Stimulated activated CD8-positive, alpha-beta memory T cell treated with anti-CD3 and anti-CD28 coated beads, Interleukin-7, amount 100 ng/mL, for 1 hour (primary cell): Measurements from ENCODE around the gene STK26.
"Not testable (repeated sequence)": the region's sequence is repeated elsewhere in the genome, so short reads cannot be mapped to it uniquely, and the experiment has no call there.

Experiments
- DNase-seq, 2 donors: peaks; one replicate each; pipeline ENCODE4 v3.0.0-alpha.2; 2020; ENCODE audit warnings: low read depth in 2 of 2

The STK26 gene

DNA sequence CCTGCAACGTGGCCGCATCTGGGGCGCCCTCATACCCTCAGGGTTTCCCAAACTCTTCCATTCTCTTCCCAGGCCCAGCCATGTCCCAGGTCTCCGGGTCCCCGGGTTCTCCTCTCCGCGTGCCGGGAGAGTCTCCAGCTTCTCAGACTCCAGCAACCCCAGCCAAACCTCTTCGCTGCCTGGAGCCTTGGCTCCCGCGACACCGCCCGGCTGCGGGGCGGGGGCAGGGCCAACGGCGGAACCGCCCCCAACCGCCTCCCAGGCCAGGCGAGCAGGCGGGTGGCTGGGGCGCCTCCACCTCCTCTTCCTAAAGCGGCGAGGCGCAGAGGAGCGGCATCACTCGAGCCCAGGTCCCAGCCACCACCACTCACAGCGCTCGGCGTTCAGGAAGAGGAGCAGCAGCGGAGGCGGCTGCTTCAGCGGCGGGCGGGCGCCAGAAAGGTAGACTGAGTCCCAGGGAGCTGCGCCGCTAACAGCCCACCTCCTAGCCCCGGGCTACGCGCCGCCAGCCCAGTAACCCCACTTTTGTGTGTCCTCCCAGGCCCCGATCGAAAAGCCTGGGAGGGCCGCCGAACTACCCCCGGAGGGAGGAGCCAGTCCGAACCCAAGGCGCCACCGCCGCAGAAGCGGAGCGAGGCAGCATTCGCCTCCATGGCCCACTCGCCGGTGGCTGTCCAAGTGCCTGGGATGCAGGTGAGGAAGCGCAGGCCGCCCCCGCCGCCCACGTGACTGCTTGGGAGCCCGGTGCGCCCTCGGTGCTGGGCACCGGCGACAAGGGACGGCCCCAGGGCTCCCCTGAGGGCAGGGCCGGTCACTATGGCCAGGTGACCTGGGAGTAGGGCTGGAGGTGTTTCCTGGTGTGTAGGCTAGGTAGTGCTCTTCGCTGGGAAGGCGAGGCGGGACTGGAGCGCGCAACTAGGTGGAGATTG is at the start of gene STK26:
Gene STK26 (plus strand): TSS at position 336 of the 929 bp plus-strand sequence. CDS start 316 bp downstream, at position 652.
- peak; percentile 41 to 45 for DNase-seq

DNA sequence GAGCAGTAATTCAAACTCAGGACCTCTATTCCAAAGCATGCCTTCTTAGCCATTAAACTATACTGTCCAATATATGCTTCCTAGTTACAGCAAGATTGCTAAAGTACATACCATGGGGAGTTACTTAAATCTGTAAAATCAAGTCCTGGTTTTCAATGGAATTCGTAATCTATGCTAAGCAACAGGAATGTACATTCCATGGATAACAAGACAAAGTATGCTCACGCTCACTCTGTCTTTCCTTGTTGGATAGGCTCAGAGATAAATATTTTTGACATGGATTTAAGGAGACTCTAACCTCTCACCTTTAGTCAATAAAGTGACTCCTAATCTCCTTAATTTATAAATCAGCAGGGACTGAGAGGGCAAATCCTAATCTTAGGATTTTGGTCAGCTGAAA is 47.3 kb upstream of the STK26 start:
- no peak for DNase-seq

DNA sequence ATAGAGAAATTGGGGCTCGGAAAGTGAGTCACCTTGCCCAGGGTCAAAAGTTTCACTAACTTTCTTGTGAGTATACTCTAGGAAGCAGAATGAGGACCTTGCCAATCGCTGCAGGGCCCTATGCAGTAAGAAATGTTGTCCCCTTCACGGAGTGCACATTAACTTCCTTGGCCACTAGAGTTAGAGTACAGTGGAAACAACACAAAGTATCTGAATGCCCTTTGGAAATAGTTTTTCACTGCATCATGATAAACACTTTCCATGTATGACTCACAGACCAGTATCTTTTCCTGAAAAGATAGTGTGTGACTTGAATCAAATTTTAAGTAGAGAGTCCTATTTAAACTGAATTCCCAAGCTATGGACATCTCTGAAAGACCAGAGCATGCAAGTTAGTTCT is 45.5 kb upstream of the STK26 start:
- no peak for DNase-seq

DNA sequence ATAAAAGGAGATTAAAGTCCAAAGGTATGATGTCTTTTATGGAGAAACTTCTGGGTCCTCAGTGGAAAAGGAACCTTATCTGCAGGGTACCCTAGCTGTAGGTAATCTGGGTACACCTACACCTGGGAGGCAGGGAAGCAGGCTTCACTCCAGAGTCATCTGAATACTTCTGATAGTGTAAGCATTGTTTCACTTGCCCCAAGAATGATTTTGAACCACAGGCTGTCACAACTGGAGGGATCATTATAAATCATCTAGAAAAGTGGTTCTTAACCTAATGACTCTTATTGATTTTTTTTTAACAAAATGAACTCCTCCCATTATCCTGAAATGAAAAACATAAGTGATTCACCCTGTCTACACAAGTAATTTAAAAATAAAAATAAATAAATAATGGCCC is 44.0 kb upstream of the STK26 start:
- no peak for DNase-seq

DNA sequence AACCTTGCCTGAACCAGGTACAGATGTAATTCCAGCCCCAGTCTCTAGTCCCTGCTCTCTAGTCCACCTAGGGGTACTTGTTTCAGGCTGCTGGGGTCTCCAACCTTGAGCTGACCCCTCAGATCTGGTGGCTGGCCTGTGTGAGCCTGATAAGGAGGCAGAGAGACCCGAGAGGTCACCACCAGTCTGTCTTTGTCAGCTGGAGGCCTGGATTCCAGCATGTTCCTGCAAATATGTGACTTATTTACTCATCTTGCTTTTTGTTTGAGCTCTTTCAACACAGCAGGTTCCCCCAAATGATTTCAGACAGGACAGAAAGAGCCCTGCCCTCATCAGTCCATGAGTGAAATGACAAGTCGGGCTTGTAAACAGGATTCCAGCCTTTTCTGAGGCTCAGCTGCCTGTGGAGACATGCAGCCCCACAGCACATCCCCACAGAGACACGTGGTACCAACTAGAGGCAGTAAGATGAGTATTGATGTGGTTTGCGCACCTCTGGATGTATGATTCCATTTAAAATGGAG is 37.5 kb upstream of the STK26 start:
- no peak for DNase-seq

DNA sequence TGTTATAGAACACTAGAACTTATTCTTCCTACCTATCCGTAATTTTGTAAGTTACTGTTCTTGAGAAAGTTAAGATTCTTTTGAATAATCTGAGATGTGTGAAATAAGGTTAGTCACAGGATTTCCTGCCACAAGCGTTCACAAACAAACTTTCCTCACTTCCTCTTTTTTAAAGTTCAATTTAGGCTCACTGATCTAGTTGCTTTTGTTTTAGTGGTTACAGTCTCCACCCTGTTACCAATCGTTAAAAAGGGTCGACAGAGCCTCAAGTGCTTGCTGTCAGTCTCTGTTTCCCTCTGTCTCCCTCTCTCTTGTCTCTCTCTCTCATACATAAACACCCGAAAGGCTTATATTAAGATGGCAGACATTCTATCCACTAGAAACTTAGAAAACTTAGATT is 35.9 kb upstream of the STK26 start:
- no peak for DNase-seq

DNA sequence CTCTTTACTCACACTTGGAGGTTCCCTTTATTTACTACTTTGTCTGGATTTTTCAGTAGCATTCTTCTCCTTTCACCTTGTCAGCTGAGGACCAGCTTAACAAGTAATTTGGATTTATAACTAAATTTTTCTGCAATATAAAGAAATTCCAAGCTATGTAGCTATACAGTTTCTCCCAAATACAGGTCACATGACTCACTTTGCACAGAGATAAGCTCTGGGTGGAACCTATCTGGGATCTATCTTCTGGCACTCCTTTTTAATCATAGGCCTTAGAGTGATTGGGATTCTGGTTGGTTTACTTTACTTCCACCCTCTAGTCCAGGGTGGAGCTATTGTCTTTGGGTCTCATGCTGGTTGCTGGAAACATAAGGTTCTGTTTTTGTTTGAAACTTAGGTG is 34.9 kb upstream of the STK26 start:
- DNase-seq = no peak

DNA sequence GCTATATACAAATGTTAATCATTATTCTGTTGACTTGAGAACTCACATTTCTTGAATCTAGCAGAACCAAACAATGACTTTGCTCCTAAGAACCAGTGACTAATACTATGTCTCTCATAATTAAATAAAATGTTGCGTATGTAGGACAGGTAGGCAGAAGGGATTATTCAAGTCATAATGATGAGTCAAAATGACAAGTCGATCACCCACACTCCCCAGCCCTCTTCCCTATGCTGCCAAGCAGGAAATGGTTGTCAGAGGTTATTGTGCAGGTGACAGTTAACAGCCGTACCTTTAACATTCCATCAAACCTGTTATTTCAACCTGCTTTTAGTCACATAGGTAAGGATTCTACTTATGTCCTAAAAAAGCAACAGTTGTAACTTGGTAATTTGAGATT is 22.0 kb upstream of the STK26 start:
- no peak for DNase-seq

DNA sequence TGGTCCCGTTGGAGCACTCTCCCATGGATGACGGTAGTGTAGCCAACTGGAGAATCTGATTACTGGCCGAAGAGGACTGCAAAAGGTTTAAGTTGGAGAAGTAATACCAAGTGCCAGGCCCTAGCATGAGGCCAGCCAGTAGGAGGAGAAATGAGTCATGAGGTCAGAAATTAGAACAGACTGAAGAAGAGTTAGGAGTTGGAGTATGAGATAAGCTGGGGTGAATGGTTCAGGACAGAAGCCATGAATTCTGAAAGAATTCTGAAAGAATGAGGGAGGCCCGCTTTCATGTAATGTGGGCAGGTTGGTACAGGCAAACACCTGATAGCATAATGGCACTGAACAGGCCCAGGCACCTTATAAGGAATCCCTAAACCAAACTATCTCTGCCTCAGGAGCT is 18.4 kb upstream of the STK26 start:
- DNase-seq = no peak

DNA sequence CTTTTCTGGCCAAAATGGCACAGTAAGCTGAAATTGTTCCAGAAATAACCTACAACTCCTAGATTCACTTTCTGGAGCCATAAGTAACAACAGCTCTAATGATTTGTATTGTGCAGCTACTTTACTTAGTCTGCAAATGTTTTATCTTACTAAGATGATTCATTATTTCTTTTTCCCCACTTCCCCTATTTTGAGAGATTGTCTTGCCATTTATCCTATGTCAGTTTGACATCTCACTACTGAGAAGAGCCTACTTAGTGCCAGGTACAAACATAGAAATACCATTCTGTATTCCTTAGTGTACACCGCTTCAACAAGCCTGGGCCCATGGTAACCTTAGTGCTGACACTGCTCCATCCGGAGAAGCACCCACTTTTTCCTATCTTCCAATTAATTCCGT is 13.8 kb upstream of the STK26 start:
- no peak for DNase-seq

DNA sequence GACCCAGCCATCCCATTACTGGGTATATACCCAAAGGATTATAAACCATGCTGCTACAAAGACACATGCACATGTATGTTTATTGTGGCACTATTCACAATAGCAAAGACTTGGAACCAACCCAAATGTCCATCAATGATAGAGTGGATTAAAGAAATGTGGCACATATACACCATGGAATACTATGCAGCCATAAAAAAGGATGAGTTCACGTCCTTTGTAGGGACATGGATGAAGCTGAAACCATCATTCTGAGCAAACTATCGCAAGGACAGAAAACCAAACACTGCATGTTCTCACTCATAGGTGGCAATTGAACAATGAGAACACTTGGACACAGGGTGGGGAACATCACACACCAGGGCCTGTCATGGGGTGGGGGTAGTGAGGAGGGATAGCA is 12.9 kb upstream of the STK26 start:
- not testable (repeated sequence) for DNase-seq

DNA sequence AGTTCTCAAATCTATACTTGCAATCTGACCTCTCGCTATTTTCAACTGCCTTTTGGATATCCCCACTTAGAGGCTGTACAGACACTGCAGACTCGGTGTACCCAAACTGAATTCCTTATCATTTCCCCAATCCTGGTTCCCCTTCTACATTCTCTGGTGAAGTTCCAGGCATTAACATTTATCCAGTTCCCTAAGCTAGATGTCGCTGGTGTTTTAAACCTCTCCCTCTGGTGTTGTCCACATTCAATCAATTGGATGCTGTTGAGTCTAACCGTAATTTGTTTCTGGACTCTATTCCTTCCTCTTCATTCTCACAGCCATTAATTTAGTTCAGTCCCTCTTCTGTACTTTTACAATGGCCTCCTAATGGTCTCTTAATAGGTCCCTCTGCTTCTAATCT is 7.2 kb upstream of the STK26 start:
- DNase-seq = no peak

DNA sequence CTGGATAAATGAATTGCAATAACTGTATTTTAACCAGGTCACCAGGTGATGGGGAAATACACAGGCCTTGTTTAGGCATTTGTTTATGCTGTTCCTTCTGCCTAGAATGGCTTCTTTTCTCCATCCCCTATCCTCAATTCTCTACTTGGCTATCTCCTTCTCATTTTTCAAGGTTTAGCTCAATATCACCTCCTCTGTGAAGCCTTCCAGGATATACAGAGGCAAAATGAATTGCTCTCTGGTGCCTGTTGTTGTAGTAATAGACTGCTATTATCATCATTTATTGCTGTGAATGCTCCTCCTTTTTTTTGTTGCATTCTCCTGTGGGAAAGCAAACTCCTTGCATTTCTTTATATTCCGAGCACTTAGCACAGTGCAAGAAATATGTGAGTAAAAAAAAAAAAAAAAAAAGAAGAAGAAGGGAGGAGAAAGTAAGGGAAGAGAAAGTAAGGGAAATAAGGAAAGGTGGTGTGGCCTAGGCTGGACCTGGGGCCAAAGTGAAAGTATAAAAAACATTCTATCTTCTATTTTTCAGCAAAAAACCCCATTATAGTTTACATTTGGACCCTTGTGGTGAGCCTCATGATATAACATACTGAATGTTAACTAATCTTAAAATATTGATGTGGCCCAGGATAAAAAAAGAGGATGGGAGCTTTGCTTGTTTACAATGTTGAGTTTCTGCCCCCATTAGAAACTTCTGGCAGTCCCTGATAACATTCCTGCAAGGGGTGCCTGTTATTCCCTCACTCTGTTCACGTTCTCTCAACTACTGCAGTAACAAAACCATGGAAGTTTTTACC is 6.3 kb upstream of the STK26 start:
- no peak for DNase-seq

DNA sequence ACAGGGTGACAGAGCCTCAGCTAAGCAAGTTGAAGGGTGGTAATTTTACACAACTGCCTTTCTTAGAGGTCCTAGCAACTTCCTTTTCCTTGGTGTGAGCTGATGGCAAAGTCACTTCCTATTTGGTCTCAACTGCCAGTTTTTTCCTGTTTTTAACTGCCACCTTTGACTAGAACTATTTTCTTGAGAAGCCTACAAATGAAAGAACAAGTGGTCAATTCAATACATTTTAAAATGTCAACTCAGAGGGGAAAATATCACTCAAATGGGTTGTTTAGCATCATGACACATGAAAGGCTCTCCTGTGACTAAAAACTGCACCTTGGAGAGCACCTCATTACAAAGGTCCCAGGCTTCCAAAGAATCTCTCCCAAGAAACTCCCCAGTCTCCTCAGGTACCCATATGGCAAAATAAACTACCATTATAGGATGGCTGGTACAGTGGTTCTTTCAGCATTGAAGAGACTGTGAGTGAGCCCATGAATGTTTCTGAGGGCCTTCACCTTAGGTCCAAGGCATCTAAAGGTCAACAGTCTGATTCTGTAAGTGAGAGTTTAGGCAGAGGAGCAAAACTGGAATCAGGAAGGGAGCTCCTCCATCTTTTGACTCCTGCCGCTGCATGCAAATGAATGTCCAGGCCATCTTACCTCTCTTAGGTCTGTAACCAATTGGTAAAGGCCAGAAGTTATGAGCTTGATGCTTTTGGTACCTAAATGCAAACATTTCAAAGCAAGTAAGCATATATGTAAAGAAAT is 5.5 kb upstream of the STK26 start:
- DNase-seq = no peak

DNA sequence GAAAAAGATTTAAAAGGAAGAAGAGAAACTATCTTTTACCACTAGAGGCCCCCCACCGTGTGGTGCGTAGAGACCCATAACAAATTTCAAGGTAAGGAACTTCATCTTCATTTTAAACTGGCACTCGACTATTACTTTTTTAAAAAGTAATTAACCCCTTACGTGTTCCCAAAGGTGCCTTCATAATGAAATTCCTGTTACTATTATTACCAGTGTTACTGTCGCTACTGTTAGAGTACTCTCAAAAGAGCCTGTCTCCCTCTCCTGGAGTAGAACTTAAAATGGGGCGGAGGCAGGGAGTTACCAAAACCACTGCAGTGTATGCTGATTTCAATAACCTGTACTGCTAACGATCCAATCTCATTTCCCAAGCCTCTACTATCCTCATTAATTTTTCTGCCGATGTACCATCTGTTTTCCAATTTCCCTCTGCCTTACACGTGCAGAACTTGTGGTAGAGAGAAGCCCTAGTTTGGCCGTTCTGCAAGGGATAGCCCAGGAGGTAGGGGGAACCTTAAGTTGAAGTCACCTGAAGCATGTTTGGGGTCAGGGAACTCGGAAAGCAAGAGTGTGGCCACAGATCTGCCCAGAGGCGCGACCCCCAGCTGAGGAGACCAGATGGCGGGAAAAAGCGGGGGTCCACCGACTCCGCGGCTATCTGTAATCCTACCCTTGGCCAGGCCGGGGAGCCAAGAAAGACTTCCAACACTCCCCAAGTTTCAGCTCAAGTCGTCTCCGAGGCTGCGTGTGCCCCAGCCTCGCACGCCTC is 720 bp upstream of the STK26 start:
- DNase-seq = no peak

DNA sequence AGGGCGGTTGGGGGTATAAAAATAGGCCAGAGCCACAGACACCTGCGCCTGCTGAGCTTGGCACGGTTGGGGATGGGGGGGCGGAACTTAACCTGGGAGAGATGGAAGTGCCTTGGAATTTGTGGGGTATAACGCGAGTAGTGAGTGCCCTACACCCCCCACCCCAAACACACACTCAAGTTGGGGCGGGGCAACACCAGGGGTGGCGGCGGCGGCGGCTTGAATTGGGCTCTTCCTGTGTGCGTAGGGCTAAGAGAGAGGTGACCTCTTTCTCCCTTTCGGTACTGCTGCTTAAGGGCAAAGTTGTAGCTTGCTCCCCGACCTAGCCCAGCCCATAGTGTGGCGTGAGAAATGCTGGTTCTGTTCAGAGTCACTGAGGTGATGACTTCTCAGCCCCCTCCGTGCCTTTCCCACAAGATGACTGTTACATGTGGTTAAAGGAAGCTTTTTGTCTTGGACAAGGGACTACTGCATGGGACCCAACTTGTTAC is 839 bp downstream of the STK26 start:
- peak in 1 of 2 donors; percentile 8 for DNase-seq

DNA sequence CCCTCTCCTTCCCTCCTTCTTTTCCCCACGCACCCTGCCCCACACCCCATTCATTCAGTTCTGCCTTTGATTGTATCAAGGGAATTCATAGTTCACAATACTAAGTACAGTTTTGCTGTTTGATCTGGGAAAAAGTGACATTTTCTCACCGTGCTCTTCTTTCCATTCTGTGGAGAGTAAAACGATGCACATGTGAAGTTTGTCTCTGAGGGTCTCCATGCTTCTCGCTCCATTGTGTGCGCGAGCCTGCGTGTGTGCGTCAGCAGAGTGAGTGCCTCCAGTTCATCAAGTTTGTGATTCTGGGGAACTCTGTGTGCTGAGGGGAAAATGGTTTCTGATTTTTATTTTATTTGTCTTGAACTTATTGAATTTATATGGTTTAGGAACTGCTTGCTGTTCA is 1.9 kb downstream of the STK26 start:
- no peak for DNase-seq

DNA sequence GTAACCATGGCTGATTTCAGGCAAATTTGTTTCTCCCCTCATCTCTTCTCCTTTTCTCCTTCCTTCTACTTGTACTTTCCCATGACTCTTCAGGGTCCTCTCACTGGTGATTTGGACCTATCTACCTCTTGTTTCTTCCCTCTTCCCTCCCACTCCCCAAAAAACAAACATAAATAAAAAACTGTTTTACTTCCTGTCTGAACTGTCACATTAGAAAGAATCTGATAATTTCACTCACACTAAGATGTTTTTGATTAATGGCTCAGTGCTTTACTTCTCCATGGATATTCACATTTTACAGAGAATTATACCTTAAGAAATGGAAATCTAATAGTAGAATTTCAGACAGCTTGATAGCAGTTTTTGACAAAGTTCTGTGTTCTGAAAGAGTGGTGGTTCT is 7.2 kb downstream of the STK26 start:
- no peak for DNase-seq

DNA sequence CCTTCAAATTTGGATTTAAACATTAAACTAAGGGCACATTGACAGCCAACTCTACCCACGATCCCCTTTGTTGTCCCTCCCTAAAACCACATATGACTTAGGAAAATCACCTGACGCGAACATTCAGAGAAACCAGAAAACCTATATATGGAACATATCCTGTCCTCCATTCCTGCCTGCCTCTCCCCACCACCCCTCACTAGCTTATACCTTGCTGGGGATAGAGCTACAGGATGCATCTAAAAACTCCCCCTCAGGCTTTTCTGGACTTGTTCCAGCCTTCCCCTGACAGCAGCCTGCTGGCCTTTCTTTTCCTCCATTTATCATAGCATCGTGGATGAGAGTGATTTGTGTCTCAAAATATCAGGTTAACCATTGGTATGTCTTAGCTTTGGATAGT is 8.8 kb downstream of the STK26 start:
- no peak for DNase-seq

DNA sequence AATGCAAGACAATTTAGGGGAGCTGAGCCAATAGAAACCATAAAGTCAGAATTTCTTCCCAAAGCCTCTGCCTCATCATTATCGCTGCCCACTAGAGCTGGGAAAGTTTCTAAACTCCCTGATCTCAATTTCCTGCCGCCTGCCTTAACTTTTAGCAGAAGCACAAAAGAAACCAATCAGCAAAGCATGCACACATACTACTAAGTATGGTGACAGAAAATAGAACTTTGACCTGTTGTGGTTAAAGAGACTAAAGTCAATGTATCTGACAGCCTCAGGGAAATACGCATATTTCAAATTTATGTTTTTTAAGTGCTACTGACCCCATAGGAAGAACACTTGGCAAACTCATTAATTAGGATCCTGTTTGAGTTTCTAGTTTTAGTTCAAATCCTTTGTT is 10.1 kb downstream of the STK26 start:
- no peak for DNase-seq

DNA sequence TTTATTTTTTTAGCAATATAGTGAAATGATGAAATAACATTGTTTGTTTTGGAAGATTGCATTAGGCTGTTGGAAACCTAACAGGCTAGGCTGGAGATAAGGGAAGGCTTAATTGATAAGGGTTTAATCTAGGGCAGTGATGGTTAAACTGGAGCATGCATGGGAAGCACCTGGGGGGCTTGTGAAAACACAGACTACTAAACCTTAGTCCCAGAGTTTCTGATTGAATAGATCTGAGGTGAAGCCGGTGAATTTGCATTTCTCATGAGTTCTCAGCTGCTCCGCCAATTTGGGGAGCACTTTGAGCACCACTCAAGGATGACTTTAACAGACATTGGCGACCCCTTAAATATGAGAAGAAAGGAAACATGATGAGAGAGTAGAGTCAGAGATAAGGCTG is 11.5 kb downstream of the STK26 start:
- DNase-seq = no peak
